GM21423 (cell line): ENCODE data around the gene TRMT44.

Source experiments
- ATAC-seq: cut with Tn5 transposase; IDR thresholded peaks from one replicate; pipeline ENCODE4 v1.9.1; 2021; ENCODE audit warnings: mild to moderate bottlenecking, moderate library complexity; ENCODE audit not compliant: unreplicated experiment

TRMT44 gene

DNA sequence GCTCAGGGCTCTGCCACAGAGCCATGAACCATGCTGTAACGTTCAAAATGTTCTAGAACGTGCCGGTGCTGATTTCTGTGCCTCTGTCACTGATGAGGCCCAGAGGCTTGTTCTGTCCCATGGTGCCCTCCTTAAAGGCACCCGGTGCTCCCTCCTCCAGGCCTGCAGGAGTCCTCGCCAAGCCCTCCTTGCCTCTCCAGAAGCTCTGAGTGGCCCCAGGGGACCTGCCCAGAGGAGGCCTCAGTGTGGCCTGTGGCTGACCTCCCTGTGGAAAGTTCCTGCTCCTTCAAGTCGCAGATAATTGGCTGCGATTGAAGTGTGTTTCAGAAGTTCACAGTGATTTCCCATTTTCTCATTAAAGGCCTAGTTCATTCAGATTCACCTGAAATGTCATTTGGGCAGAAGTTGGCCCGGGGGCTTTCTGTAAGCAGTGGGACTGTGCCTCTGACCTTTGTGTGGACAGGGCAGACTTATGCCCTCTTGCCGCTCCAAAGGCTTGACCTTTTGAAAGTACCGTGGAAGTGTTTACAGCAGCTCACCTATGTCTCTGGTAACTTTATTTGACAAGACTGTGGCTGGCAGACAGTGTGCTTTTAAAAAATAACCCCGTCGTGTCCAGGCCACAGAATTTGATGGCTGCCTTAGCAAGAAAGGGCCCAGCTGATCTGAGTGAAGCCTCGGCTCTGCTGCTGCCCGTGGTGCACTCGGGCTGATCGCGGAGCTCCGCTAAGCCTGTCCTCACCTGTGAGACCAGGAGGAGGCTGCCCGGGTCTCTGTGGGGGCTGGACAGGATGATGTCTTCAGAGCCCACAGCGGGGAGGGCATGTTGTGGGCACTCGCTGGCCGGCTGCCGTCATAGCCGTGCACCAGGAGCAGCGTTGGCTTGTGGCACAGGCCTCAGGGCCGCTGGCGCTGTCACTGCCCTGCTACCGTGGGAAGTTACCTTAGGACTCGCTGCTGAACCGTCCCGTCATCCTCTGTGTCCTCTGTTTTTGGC, 25.3 kb downstream of the TRMT44 start:
- ATAC-seq, result no peak

- ATAC-seq, result no peak
These were observed 26.4 kb downstream of the TRMT44 start for GRCh38 chr4:8467016-8467415.

DNA sequence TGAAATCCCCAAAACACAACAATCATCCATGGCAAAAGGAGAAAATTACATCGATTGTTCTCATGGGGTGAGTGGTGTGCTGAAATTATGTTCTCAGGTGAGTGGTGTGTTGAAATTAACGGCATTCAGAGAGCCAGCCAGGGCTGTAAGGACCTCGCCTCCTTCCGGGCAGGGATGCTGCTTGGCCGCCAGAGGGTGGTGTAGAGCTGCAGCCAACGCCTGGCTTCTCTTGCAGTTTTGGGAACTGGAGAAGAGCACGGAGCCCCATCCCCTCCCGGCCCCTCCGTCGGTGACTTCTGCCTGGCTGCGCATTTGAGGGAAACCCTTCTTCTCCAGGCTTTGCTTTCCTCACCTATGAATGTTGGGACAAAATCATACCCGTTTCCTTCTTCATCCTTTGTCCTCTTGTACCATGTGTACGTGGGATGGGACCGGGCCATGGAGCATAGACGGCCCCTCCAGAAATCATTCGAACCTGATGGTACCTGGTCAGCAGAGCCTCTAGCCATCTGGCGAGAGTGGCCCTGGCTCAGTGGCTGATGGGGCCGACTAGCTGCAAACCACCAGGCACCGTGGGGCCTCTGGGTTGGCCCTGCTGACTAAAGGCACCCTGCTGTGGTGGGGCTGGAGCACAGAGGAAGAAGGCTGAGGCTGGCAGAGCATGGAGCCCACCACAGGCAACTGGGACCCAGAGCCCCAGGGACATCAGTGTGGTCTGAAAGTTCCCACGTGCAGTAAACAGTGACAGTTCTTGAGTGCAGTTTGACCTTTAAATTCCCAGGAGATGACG, 28.4 kb downstream of the TRMT44 start:
- ATAC-seq, result peak; percentile 75

DNA sequence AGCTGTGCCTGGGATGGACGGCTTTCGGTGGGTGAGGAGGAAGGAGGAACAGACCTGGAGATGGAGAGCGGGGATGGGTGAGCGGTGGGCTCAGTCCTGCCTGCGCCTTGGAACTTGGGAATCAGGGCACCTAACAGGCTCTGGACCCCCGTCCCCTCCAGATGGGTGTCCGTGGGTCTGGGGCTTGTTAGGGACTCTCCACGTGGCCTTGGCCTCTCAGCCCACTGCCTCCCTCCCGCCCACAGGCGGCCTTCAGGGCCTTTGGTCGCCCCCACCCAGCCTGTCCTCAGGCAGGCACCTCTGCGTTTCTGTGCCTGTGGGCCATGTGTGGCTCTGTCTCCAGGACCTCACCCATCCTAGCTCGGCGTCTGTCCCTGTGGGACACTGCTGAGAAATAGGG, 29.0 kb downstream of the TRMT44 start:
- no peak for ATAC-seq

DNA sequence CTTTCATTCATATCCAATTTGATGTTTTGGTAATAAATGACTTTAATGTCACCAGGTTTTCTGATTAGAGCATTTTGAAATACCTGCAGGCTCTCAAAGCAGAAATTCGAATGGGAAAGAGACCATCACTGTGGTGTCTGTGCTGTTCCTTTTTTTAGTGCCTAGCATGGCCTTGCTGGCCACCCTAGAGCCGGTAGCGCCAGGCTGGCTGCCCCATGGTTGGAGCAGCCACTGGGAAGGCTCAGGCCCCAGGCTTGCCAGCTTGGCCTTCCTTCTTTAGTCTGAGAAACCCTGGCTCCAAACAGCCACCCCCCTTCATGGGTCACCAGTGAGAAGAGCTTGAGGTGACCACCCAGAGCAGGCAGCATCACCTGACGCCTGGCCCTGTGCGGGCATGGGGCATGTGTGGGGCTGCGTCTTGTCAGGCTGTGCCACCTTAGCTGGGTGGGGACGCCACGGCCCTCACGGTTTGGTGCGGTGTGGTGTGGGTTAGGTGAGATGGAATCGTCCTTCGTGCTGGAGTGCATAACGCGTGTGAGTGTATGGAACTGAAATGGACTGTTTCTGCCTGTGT, 30.0 kb downstream of the TRMT44 start:
- ATAC-seq, result no peak

DNA sequence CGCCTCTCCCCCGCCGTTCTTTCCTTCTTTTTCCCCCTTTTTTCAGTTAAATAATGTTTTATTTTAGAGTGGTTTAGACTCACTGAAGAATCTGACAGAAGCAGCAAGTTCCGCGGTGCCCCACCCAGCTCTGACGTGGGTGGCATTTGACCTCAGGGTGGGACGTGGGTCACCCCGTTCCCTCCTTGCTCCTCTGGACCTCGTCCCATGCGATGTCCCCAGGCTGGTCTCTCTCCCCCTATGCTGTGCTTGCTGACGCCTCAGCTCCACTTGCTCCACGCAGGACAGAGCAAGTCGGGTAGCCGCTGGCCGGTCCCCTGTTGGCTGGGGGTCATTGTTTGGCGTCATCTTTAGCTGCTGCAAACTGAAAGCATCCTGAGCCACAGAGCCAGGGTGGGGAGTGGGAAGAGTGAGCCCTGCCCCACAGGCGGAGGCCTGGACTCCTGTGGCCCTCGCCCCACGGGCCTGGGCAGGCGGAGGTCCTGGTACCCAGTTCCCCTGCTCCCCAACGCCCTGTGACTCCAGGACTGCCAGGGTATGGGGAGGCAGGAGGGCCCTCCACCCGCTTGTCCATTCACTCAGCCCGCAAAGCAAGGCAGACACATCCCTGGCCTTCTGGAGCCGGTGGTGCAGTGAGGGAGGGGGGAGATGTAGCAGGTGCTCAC, 30.8 kb downstream of the TRMT44 start:
- ATAC-seq, result no peak

GRCh38 chr4:8472158-8472688, 31.6 kb downstream of the TRMT44 start:
- no peak for ATAC-seq

- ATAC-seq, result no peak
These were observed 32.2 kb downstream of the TRMT44 start for GRCh38 chr4:8472689-8473197.

- no peak for ATAC-seq
These were observed 32.8 kb downstream of the TRMT44 start for GRCh38 chr4:8473198-8473919.

- no peak for ATAC-seq
These were observed 33.5 kb downstream of the TRMT44 start for GRCh38 chr4:8473920-8474590.

DNA sequence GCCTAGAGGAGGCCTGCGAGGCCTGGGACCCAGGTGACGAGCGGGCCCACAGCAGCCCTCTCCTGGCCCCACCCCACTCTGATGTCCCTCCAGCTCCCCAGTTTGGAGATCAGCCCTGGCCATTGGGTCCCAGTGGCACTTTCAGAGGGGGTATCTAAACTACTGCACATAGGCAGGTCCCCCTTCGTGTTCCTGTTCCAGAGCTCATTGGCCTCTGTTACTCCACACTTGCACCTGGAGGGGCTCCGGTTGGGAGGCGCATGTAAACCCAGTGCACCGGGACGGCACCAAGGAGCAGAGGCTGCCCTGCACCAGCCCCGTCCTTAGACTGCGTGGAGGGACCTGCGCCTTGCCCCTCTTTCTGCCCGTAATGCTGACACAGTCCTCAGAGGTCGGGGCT, 34.3 kb downstream of the TRMT44 start:
- no peak for ATAC-seq

- ATAC-seq, result no peak
These were observed 35.4 kb downstream of the TRMT44 start for GRCh38 chr4:8475751-8476575.

GRCh38 chr4:8477095-8477635, 36.6 kb downstream of the TRMT44 start:
- ATAC-seq, result no peak

- no peak for ATAC-seq
These were observed 37.1 kb downstream of the TRMT44 start for GRCh38 chr4:8477676-8478075.

- no peak for ATAC-seq
These were observed 37.8 kb downstream of the TRMT44 start for GRCh38 chr4:8478371-8478770.

DNA sequence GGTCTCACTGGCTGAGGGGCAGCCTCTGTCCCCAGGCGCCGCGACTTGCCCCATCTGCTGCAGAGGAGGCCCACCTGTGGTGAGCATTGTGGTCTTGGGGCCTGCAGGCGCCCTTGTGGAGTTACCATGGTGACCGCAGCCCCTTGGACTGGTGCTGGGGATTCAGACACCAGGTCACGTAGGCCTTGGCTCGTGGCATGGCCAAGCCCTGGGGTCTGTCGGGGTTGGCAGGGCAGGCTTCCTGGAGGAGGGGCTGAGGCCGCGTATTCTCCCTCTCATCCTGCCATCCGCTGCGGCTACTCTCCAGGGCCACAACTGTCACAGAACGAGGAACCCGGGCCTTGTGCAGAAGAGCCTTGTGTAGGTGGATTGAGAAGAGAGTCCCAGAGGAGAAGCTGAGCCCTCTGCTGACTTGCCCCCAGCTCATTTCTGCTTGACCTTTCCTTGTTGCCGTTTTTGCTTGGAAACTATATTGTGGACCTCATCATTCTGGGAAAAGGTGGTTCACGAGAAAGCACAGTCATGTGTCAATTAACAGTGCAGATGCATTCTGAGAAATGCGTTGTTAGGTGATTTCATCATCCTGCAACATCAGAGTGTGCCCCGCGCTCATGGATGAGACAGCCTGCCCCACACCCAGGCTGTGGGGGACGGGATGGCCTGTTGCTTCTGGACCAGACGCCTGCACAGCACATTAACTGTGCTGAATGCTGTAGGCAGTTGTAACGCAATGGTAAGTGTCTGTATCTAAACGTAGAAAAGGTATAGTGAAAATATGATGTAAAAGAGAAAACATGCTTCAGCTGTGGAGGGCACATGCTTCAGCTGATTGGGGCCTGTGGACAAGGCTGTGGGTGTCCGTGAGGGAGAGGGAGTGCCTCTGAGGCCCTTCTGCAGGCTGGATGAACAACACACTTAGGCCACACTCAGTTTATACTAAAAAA, 38.5 kb downstream of the TRMT44 start:
- ATAC-seq, result no peak

DNA sequence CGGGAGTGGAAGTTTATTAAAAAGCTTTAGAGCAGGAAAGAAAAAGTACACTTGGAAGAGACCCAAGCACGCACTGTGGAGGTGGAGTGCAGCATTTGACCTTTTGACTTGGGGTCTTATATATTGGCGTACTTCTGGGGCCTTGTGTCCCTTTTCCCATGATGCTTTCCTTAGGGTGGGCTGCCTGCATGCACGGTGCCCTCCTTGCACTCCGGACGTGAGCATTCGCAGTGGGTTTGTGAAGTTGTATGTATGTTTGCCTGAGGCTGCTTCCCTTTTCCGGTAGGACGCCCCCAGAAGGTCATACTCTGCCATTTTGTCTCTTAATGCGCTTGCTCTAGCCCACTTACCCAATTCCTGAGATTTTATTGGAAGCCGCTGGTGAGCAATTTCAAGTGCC, 39.6 kb downstream of the TRMT44 start:
- ATAC-seq, result no peak
